Brain microvascular endothelial cell (primary cell): ENCODE measurements around the gene ADAMTSL3.
A peak's percentile ranks its signal among the peaks of the same experiment; 100 is the strongest.

Experiments used
- DNase-seq: peaks from one replicate; pipeline ENCODE4 v3.0.0-alpha.2; 2020
- H3K27ac ChIP-seq: fragments of 250-450 bp; sonication (Bioruptor Pico); 2 replicates; pipeline ENCODE4 v1.5.1; 2020; ENCODE audit warnings: mild to moderate bottlenecking, moderate library complexity
- H3K27me3 ChIP-seq: fragments of 250-450 bp; sonication (Bioruptor Pico); replicated peaks from 2 replicates; pipeline ENCODE4 v1.5.1; 2020; ENCODE audit warnings: mild to moderate bottlenecking
- H3K36me3 ChIP-seq: fragments of 250-450 bp; sonication (Bioruptor Pico); replicated peaks from 2 replicates; pipeline ENCODE4 v1.5.1; 2020; ENCODE audit warnings: mild to moderate bottlenecking
- H3K4me3 ChIP-seq: 2 replicates; pipeline ENCODE4 v1.5.1; 2011; ENCODE audit warnings: low read depth, mild to moderate bottlenecking, control low read depth, low read length, moderate library complexity
- in situ Hi-C: cut with HindIII; loops from 2 replicates; pipeline ENCODE4 v1.10.0; 2017; ENCODE audit warnings: low sequenced_read_pairs, low pct_ligation_motif_present
- TF ChIP-seq, protein P1 (sequence below): IDR thresholded peaks from 2 replicates; pipeline ENCODE4 v1.5.1; 2011; ENCODE audit warnings: low read depth, mild to moderate bottlenecking, moderate library complexity, low read length, control low read depth, inconsistent platforms; ENCODE audit errors: missing control alignments

Gene ADAMTSL3

DNA sequence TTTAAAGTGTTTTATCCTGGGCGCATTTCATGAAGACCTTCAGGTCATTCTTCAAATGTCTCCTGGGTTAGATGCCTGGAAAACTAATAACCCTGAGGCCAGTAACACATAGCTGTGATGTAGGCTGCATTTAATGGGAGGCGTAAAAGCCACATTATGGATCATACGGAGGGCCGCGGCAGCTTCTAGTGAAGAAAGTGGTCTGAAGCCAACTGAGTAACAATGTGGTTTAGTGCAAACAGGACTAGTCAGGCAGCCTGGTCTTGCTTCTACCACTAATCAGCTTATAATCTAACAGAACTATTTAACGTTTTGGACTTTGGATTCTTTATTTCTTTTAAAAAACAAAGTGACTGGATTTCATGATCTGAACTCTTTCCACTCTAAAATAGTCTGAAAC lies 54.4 kb downstream of the ADAMTSL3 start:
- no peak for DNase-seq
- Histone ChIP-seq H3K4me3 (no peak overlapping the region), H3K27ac (no peak overlapping the region), H3K36me3 (no peaks in the 10 kb centered on the region), H3K27me3 (no peaks in the 10 kb centered on the region)
- TF ChIP-seq, protein P1, sequence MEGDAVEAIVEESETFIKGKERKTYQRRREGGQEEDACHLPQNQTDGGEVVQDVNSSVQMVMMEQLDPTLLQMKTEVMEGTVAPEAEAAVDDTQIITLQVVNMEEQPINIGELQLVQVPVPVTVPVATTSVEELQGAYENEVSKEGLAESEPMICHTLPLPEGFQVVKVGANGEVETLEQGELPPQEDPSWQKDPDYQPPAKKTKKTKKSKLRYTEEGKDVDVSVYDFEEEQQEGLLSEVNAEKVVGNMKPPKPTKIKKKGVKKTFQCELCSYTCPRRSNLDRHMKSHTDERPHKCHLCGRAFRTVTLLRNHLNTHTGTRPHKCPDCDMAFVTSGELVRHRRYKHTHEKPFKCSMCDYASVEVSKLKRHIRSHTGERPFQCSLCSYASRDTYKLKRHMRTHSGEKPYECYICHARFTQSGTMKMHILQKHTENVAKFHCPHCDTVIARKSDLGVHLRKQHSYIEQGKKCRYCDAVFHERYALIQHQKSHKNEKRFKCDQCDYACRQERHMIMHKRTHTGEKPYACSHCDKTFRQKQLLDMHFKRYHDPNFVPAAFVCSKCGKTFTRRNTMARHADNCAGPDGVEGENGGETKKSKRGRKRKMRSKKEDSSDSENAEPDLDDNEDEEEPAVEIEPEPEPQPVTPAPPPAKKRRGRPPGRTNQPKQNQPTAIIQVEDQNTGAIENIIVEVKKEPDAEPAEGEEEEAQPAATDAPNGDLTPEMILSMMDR, result no peak
- in situ Hi-C loops, result no loop called here

DNA sequence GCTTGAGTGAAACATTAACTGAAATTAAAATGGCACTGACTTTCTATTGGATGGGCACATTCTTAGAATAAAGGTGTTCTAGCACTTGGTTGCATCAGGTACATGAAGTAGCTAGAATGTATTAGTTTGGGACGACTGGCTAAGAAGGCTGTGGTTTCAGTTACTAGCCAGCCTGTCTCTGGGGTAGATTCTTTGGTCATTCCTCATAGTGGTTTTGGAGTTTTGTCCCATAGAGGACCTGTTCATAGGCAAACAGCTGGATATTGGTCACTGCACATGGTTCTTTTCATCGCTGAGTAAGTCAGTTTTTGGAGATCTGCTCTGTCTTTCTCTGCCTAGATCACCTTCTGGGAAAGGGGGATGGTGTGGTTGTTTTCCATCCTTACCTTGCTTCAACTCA lies 55.3 kb downstream of the ADAMTSL3 start:
- H3K27me3 ChIP-seq, result no peaks in the 10 kb centered on the region
- in situ Hi-C loops, result no loop called here
- TF ChIP-seq, protein P1, result no peak
- DNase-seq, result peak; percentile 35
- no peak overlapping the region for H3K4me3 ChIP-seq
- no peak overlapping the region for H3K27ac ChIP-seq
- no peaks in the 10 kb centered on the region for H3K36me3 ChIP-seq

DNA sequence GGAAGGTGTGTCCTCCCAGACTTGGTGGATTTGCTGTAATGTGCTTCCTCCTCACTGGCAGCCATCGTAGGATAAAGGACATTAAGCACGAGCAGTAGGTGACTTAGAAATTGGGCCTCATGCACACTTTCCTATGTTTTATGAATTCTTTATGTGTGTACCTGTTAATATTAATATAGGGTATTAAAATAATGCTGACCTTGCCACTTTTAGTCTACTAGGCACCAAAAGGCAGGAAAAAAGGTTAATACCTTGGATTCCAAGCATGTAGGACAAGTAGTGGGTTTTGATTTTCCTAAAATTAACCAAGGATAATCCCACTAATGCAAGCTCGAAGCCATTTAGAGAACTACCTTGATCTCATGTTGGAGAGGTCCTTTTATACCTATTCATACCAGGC lies 55.9 kb downstream of the ADAMTSL3 start:
- TF ChIP-seq, protein P1, result no peak
- no peak for DNase-seq
- in situ Hi-C loops, result no loop called here

DNA sequence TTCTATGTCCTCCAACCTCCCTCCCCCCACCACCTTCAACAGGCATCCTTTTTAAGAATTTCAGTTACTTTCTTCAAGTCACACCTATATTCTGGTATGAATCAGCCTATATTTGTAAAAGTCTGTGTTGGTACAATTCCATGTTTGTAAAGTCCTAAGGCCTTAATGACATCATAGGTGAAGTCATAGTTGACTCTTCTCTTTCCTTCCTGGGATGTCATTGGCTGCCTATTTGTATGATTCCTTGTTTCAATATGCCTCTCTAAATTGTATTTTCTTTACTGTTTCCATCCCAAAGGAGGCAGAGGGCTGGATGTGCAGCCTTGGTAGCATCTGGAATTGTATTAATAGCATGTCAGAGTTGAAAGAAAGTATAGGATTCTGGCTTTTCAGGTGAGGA lies 56.5 kb downstream of the ADAMTSL3 start:
- Histone ChIP-seq H3K36me3 (no peaks in the 10 kb centered on the region), H3K4me3 (no peak overlapping the region), H3K27ac (no peak overlapping the region), H3K27me3 (no peaks in the 10 kb centered on the region)
- no peak for DNase-seq
- in situ Hi-C loops, result no loop called here
- TF ChIP-seq, protein P1, result no peak

More for the DNA sequence above, 55.9 kb downstream of the ADAMTSL3 start:
- Histone ChIP-seq H3K27ac (no peak overlapping the region), H3K4me3 (no peak overlapping the region), H3K36me3 (no peaks in the 10 kb centered on the region), H3K27me3 (no peaks in the 10 kb centered on the region)

DNA sequence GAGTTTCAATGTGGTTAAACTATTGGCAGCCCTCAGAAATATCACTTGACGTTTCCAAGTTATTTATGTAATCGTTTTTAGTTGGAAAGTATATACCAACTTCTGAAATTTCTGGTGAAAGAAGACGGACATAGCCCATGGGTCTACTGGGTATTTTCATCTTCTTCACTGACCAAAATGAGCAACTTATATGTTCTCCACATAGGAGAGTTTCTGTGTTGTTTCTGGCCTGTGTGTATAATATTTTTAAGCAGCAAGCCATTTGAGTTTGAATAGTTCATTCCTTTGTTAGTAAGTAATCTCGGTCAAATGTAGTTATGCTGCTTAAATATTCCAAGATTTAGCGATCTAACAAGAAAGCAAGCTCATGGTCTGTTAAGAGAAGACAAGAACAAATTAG lies 57.3 kb downstream of the ADAMTSL3 start:
- Histone ChIP-seq H3K4me3 (no peak overlapping the region), H3K36me3 (no peaks in the 10 kb centered on the region), H3K27ac (no peak overlapping the region), H3K27me3 (no peaks in the 10 kb centered on the region)
- no peak for DNase-seq
- in situ Hi-C loops, result no loop called here
- TF ChIP-seq, protein P1, result no peak

DNA sequence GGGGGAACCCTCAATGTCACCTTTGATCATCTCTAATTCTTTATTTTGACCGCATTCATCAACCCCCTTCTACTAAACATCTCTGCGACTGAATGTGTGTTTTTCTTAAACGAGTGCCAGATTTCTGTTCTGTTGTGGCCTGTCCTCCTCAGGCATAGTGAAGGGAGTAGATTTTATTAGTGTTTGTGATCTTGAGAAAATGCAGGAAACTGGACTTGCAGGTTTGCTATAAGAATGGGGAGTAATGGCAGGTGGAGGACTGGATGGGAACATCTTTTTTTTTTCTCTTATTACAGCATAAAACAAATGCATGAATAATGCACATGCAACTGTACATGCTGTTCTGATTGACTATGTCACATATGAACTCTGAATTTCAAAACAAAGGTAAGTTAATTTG lies 59.3 kb downstream of the ADAMTSL3 start:
- no peaks in the 10 kb centered on the region for H3K27me3 ChIP-seq
- no peak overlapping the region for H3K4me3 ChIP-seq
- TF ChIP-seq, protein P1, result no peak
- H3K27ac ChIP-seq, result no peak overlapping the region
- in situ Hi-C loops, result no loop called here
- no peak for DNase-seq
- no peaks in the 10 kb centered on the region for H3K36me3 ChIP-seq
